H1 (cell line): Measurements from ENCODE around the gene IL16. TPM values are rescaled to one million over a fixed set of nuclear protein-coding genes. Genes with fewer than 3 reads are reported as not detected.

Source experiments
- CREB1 ChIP-seq: IDR thresholded peaks from 2 replicates; pipeline ENCODE4 v1.6.1; 2012; ENCODE audit warnings: inconsistent platforms
- EGR1 ChIP-seq: IDR thresholded peaks from 2 replicates; pipeline ENCODE4 v1.6.1; 2011; ENCODE audit warnings: low read depth, low read length, borderline replicate concordance
- RBBP5 ChIP-seq: IDR thresholded peaks from 2 replicates; pipeline ENCODE4 v1.7.1; 2012; ENCODE audit warnings: low read depth, mild to moderate bottlenecking, inconsistent platforms, low read length, moderate library complexity, borderline replicate concordance
- SIN3A ChIP-seq, 2 experiments: IDR thresholded peaks in 1 of 2; conservative IDR thresholded peaks in 1 of 2; 2 replicates each; pipeline ENCODE4 v1.6.1; 2011 to 2012; ENCODE audit warnings: low read length in 2 of 2, improper control_type of control experiment in 1 of 2, low read depth in 1 of 2, mild to moderate bottlenecking in 1 of 2
- SP1 ChIP-seq: IDR thresholded peaks from 2 replicates; pipeline ENCODE4 v1.6.1; 2011; ENCODE audit warnings: low read depth, low read length
- SP4 ChIP-seq: IDR thresholded peaks from 2 replicates; pipeline ENCODE4 v1.6.1; 2012; ENCODE audit warnings: low read length, inconsistent platforms
- YY1 ChIP-seq: IDR thresholded peaks from 2 replicates; pipeline ENCODE4 v1.6.1; 2011; ENCODE audit warnings: low read depth, mild to moderate bottlenecking, low read length
- ZNF274 ChIP-seq: IDR thresholded peaks from 2 replicates; pipeline ENCODE4 v1.7.0; 2012; ENCODE audit warnings: low read length, borderline replicate concordance; ENCODE audit errors: extremely low read depth
- polyA plus RNA-seq, 7 experiments: library from polyadenylated mRNA; depleted of rRNA in 3 of 7; stranded (reverse) in 5 of 7; unstranded in 2 of 7; fragments of >200 nt in 5 of 7; fragments of 200-250 nt in 2 of 7; gene quantifications; 1 replicate in 5 of 7; 2 replicates in 1 of 7; 4 replicates in 1 of 7; pipeline versions ENCODE4 v1.2.1 to v1.2.3, GENCODE V29; 2011 to 2013; ENCODE audit warnings: missing spikeins in 2 of 7, mixed read lengths in 2 of 7
- total RNA-seq: library from RNA; stranded (reverse); fragmentation: NEBNext Ultra II Directional; extraction: Animal tissue kit (Norgen Biotek cat#: 25700); gene quantifications from 2 replicates; pipeline ENCODE4 v1.2.1, GENCODE V29; 2021
- TF ChIP-seq, protein P1 (sequence below): fragments of 300-600 bp; sonication (generic); IDR thresholded peaks from 2 replicates; pipeline ENCODE4 v1.7.1; 2012; ENCODE audit warnings: low read length, moderate library complexity, mild to moderate bottlenecking, inconsistent platforms; ENCODE audit not compliant: insufficient replicate concordance

IL16 gene
- total and polyA plus RNA-seq, 2 of the 8 experiments (the other 6 are each of a cell fraction or from before 2014, with no cell fraction given): 0.03 to 0.09 TPM

GRCh38 chr15:81361891-81362290 lies 165.2 kb downstream of the IL16 start (continued):
- TF ChIP-seq, protein P1, sequence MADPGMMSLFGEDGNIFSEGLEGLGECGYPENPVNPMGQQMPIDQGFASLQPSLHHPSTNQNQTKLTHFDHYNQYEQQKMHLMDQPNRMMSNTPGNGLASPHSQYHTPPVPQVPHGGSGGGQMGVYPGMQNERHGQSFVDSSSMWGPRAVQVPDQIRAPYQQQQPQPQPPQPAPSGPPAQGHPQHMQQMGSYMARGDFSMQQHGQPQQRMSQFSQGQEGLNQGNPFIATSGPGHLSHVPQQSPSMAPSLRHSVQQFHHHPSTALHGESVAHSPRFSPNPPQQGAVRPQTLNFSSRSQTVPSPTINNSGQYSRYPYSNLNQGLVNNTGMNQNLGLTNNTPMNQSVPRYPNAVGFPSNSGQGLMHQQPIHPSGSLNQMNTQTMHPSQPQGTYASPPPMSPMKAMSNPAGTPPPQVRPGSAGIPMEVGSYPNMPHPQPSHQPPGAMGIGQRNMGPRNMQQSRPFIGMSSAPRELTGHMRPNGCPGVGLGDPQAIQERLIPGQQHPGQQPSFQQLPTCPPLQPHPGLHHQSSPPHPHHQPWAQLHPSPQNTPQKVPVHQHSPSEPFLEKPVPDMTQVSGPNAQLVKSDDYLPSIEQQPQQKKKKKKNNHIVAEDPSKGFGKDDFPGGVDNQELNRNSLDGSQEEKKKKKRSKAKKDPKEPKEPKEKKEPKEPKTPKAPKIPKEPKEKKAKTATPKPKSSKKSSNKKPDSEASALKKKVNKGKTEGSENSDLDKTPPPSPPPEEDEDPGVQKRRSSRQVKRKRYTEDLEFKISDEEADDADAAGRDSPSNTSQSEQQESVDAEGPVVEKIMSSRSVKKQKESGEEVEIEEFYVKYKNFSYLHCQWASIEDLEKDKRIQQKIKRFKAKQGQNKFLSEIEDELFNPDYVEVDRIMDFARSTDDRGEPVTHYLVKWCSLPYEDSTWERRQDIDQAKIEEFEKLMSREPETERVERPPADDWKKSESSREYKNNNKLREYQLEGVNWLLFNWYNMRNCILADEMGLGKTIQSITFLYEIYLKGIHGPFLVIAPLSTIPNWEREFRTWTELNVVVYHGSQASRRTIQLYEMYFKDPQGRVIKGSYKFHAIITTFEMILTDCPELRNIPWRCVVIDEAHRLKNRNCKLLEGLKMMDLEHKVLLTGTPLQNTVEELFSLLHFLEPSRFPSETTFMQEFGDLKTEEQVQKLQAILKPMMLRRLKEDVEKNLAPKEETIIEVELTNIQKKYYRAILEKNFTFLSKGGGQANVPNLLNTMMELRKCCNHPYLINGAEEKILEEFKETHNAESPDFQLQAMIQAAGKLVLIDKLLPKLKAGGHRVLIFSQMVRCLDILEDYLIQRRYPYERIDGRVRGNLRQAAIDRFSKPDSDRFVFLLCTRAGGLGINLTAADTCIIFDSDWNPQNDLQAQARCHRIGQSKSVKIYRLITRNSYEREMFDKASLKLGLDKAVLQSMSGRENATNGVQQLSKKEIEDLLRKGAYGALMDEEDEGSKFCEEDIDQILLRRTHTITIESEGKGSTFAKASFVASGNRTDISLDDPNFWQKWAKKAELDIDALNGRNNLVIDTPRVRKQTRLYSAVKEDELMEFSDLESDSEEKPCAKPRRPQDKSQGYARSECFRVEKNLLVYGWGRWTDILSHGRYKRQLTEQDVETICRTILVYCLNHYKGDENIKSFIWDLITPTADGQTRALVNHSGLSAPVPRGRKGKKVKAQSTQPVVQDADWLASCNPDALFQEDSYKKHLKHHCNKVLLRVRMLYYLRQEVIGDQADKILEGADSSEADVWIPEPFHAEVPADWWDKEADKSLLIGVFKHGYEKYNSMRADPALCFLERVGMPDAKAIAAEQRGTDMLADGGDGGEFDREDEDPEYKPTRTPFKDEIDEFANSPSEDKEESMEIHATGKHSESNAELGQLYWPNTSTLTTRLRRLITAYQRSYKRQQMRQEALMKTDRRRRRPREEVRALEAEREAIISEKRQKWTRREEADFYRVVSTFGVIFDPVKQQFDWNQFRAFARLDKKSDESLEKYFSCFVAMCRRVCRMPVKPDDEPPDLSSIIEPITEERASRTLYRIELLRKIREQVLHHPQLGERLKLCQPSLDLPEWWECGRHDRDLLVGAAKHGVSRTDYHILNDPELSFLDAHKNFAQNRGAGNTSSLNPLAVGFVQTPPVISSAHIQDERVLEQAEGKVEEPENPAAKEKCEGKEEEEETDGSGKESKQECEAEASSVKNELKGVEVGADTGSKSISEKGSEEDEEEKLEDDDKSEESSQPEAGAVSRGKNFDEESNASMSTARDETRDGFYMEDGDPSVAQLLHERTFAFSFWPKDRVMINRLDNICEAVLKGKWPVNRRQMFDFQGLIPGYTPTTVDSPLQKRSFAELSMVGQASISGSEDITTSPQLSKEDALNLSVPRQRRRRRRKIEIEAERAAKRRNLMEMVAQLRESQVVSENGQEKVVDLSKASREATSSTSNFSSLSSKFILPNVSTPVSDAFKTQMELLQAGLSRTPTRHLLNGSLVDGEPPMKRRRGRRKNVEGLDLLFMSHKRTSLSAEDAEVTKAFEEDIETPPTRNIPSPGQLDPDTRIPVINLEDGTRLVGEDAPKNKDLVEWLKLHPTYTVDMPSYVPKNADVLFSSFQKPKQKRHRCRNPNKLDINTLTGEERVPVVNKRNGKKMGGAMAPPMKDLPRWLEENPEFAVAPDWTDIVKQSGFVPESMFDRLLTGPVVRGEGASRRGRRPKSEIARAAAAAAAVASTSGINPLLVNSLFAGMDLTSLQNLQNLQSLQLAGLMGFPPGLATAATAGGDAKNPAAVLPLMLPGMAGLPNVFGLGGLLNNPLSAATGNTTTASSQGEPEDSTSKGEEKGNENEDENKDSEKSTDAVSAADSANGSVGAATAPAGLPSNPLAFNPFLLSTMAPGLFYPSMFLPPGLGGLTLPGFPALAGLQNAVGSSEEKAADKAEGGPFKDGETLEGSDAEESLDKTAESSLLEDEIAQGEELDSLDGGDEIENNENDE: no peak
- TF ChIP-seq CREB1 (no peak), EGR1 (no peak), SP1 (no peak), RBBP5 (no peak), SIN3A (conservative IDR thresholded peaks at IDR 0.05 in 1 of 2, IDR thresholded peaks at IDR 0.05 in 1 of 2; ENCODE audit: low read depth in 1 of 2, low read length in 2 of 2) (no peak), YY1 (no peak), SP4 (no peak), ZNF274 (no peak)
- TF ChIP-seq, all 59 proteins: peak for 0
